NK-92 (cell line): ENCODE data around the gene ASB15.
"Not testable (repeated sequence)": the region's sequence is repeated elsewhere in the genome, so short reads cannot be mapped to it uniquely, and the experiment has no call there.

Experiments
- DNase-seq: peaks from one replicate; lab custom pipeline; 2025; ENCODE audit not compliant: unreplicated experiment; lab: John Stamatoyannopoulos, UW

The ASB15 gene

GRCh38 chr7:123601530-123601929, at the start of gene ASB15:
Gene ASB15, plus strand, starts transcription at chr7:123601821. Its CDS starts 12,682 bp downstream, at chr7:123614503.
- no peak for DNase-seq

DNA sequence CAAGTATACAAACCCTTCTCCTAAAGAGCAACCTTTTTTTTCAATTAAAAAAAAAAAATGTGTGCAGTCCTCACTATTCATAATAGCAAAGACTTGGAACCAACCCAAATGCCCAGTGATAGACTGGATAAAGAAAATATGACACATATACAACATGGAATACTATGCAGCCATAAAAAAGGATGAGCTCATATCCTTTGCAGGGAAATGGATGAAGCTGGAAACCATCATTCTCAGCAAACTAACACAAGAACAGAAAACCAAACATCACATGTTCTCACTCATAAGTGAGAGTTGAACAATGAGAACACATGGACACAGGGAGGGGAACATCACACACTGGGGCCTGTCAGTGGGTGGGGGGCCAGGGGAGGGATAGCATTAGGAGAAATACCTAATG, 49.5 kb upstream of the ASB15 start:
- DNase-seq = not testable (repeated sequence)

- no peak for DNase-seq
Observed at GRCh38 chr7:123552641-123553040, 49.0 kb upstream of the ASB15 start.

GRCh38 chr7:123553159-123553558, 48.5 kb upstream of the ASB15 start:
- DNase-seq = no peak

- DNase-seq = no peak
Observed at GRCh38 chr7:123555484-123555883, 46.1 kb upstream of the ASB15 start.

DNA sequence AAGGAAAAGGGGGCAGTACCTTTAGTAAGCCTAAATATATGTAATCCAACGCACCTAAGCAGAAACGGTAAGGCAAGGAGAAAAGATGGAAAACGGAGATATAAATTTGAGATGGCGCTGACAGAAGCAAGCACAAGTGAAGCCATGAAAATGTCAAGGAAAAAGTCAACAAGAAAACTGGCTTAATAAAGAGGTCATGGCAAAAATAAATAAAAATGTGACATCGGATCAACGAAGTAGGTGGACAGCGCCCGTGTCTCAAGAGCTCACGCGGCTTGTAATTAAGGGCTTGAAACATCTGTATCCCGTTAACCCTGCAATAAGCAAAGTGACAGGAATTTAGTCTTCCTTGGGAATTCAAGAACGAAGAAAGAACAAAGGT, 44.6 kb upstream of the ASB15 start:
- DNase-seq = no peak

GRCh38 chr7:123557398-123558288, 44.0 kb upstream of the ASB15 start, which contains the start of gene NDUFA5:
Gene NDUFA5, minus strand, starts transcription at chr7:123557818. Its CDS starts 23 bp downstream, at chr7:123557795.
- peak; percentile 92 for DNase-seq

- no peak for DNase-seq
Observed at GRCh38 chr7:123558289-123558874, 43.2 kb upstream of the ASB15 start.

DNA sequence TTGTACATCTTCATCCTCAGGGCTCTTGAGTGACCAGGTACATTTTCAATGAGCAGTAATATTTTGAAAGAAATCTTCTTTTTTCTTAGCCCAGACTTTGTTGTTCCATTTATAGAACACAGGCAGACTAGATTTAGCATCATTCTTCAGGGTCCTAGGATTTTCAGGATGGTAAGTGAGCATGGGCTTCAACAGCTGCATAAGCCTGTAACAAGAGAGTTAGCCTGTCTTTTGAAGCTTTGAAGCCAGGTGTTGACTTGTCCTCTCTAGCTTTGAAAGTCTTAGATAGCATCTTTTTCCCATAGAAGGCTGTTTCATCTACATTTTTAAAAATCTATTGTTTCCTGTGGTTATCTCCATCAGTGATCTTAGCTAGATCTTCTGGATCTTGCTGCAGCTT, 39.5 kb upstream of the ASB15 start:
- no peak for DNase-seq

GRCh38 chr7:123569352-123570010, 32.1 kb upstream of the ASB15 start:
- DNase-seq = no peak

GRCh38 chr7:123570390-123571182, 31.0 kb upstream of the ASB15 start:
- DNase-seq = no peak

- no peak for DNase-seq
Observed at GRCh38 chr7:123571187-123571586, 30.4 kb upstream of the ASB15 start.

DNA sequence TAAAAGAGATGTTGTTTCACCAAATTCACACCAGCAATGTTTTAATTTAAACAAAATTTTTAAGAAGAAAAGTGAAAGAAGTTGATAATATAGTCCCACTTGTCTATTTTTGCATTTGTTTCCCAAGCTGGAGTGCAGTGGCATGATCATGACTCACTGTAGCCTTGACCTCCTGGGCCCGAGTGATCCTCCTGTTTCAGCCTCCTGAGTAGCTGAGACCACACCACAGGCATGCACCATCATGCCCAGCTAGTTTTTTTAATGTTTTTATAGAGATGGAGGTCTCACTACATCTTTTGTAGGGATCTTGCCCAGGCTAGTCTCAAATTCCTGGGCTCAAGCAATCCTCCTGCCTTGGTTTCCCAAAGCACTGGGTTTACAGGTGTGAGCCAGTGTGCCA, 29.9 kb upstream of the ASB15 start:
- DNase-seq = no peak

GRCh38 chr7:123573341-123573740, 28.3 kb upstream of the ASB15 start:
- DNase-seq = no peak

- DNase-seq = no peak
Observed at GRCh38 chr7:123573896-123574467, 27.6 kb upstream of the ASB15 start.

DNA sequence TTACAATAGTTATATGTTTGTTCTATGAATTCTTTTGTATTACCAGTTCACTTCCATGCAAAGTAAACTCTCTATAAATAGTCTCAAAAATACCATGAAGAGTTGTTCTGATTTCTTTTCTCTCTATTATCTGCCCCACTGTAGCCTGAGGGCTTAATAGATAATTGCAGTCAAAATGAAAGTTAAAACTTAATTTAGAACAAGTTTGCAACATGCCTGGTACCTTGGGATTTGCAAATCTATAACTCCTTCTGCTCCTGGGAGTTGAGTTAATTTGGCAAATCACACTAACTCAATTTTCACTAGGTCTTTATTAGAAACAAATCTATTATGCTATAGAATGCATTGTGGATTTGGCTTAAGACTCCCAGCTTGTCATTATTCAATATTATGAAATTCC, 22.2 kb upstream of the ASB15 start:
- no peak for DNase-seq

GRCh38 chr7:123580406-123581161, 21.0 kb upstream of the ASB15 start:
- no peak for DNase-seq

DNA sequence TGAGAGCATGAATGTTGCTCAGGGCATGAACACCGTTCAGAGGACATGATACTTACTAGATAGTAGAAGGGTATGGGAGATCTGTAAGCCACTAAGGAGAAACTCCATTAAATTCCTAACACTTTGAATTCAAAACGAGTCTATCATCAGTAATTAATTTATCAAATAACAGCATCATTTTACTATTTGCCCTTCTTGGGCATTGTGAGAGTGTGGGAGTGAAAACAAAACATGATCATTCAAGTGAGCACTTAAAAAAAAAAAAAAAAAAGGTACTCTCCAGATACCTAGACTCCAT, 20.5 kb upstream of the ASB15 start:
- no peak for DNase-seq

DNA sequence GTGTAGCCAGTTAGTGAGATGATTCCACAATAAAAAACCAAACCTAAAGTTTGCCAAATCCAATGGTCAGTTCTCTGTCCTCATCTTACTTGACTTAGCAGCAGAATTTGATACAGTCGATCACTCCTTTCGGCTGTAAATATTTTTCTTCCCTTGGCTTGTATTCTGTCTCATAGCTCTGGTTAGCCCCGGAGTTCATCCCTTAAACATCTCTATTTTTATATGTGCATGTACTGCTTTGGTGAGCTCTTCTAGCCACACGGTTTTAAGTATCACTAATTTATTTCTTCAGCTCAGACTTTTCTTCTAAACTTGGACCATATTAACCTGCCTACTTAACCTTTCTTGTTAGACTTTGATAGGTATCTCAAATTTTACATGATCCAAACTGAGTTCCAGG, 17.8 kb upstream of the ASB15 start:
- DNase-seq = no peak

- no peak for DNase-seq
Observed at GRCh38 chr7:123588376-123588775, 13.2 kb upstream of the ASB15 start.
